HG02852 (cell line): Measurements from ENCODE around the gene ALOX15.
"Not testable (repeated sequence)": the region's sequence is repeated elsewhere in the genome, so short reads cannot be mapped to it uniquely, and the experiment has no call there.

Experiments used
- ATAC-seq: cut with Tn5 transposase; IDR thresholded peaks from one replicate; pipeline ENCODE4 v1.9.1; 2021; ENCODE audit warnings: mild to moderate bottlenecking, moderate library complexity; ENCODE audit not compliant: unreplicated experiment

The ALOX15 gene

GRCh38 chr17:4620531-4621101 lies 20.9 kb downstream of the ALOX15 start:
- no peak for ATAC-seq

GRCh38 chr17:4617590-4618351 lies 23.7 kb downstream of the ALOX15 start:
- no peak for ATAC-seq

GRCh38 chr17:4617090-4617489 lies 24.4 kb downstream of the ALOX15 start:
- no peak for ATAC-seq

- no peak for ATAC-seq
Measured at GRCh38 chr17:4616476-4616875, 25.0 kb downstream of the ALOX15 start.

- no peak for ATAC-seq
Measured at GRCh38 chr17:4610656-4611055, 30.8 kb downstream of the ALOX15 start.

GRCh38 chr17:4610162-4610561 lies 31.3 kb downstream of the ALOX15 start:
- ATAC-seq = no peak

- no peak for ATAC-seq
Measured at GRCh38 chr17:4609761-4610160, 31.7 kb downstream of the ALOX15 start.

- ATAC-seq = no peak
Measured at GRCh38 chr17:4607773-4608187, 33.7 kb downstream of the ALOX15 start.

GRCh38 chr17:4607261-4607741 lies 34.2 kb downstream of the ALOX15 start:
- no peak for ATAC-seq

GRCh38 chr17:4605826-4606225 lies 35.7 kb downstream of the ALOX15 start:
- no peak for ATAC-seq

- ATAC-seq = not testable (repeated sequence)
Measured at GRCh38 chr17:4604736-4605135, 36.7 kb downstream of the ALOX15 start.

GRCh38 chr17:4604111-4604644 lies 37.3 kb downstream of the ALOX15 start:
- ATAC-seq = no peak

GRCh38 chr17:4602041-4602440 lies 39.4 kb downstream of the ALOX15 start:
- ATAC-seq = no peak

GRCh38 chr17:4601326-4601725 lies 40.2 kb downstream of the ALOX15 start:
- no peak for ATAC-seq

- ATAC-seq = no peak
Measured at GRCh38 chr17:4600563-4600962, 40.9 kb downstream of the ALOX15 start.

GRCh38 chr17:4599505-4600281 lies 41.8 kb downstream of the ALOX15 start:
- no peak for ATAC-seq

GRCh38 chr17:4598776-4599504 lies 42.5 kb downstream of the ALOX15 start:
- ATAC-seq = no peak

- no peak for ATAC-seq
Measured at GRCh38 chr17:4597975-4598374, 43.5 kb downstream of the ALOX15 start.

GRCh38 chr17:4596636-4597380 lies 44.7 kb downstream of the ALOX15 start:
- ATAC-seq = no peak
